ENCODE measurements around the gene INTS1.

The INTS1 gene

GRCh38 chr7:1545417-1546246, 41.4 kb upstream of the INTS1 start:
- no peak overlapping the region for H3K4me3 ChIP-seq (ENCODE audit: low read depth, low read length)
- 0 out of 2 replicates have a peak, but pooled peaks have one; percentile 11 for TF ChIP-seq CTCF (IDR thresholded peaks at IDR 0.05; ENCODE audit: borderline replicate concordance, insufficient read depth, low read depth, low read length)

GRCh38 chr7:1544896-1545416, 40.8 kb upstream of the INTS1 start:
- H3K4me3 ChIP-seq (ENCODE audit: low read depth, low read length) = no peak overlapping the region
- TF ChIP-seq CTCF (IDR thresholded peaks at IDR 0.05; ENCODE audit: borderline replicate concordance, insufficient read depth, low read depth, low read length) = no peak

- no peak for TF ChIP-seq CTCF (IDR thresholded peaks at IDR 0.05; ENCODE audit: borderline replicate concordance, insufficient read depth, low read depth, low read length)
- no peak overlapping the region for H3K4me3 ChIP-seq (ENCODE audit: low read depth, low read length)
Measured at GRCh38 chr7:1544178-1544895, 40.1 kb upstream of the INTS1 start.

GRCh38 chr7:1543826-1544177, 39.6 kb upstream of the INTS1 start:
- H3K4me3 ChIP-seq (ENCODE audit: low read depth, low read length) = no peak overlapping the region
- TF ChIP-seq CTCF (IDR thresholded peaks at IDR 0.05; ENCODE audit: borderline replicate concordance, insufficient read depth, low read depth, low read length) = no peak

- H3K4me3 ChIP-seq (ENCODE audit: low read depth, low read length) = no peak overlapping the region
- TF ChIP-seq CTCF (IDR thresholded peaks at IDR 0.05; ENCODE audit: borderline replicate concordance, insufficient read depth, low read depth, low read length) = no peak
Measured at GRCh38 chr7:1542841-1543747, 38.9 kb upstream of the INTS1 start.

- TF ChIP-seq CTCF (IDR thresholded peaks at IDR 0.05; ENCODE audit: borderline replicate concordance, insufficient read depth, low read depth, low read length) = no peak
- H3K4me3 ChIP-seq (ENCODE audit: low read depth, low read length) = no peak overlapping the region
Measured at GRCh38 chr7:1542329-1542728, 38.1 kb upstream of the INTS1 start.
